Peyer's patch (tissue), 4 donors: ENCODE measurements around the gene FBXW7. TPM values are rescaled to one million over a fixed set of nuclear protein-coding genes. Genes with fewer than 3 reads are reported as not detected.

Source experiments
- DNase-seq, 3 donors: peaks; one replicate each; pipeline ENCODE4 v3.0.0-alpha.2; 2017 to 2019
- H3K27ac ChIP-seq, 4 donors: fragments of 200-600 bp; sonication (generic); one replicate each; pipeline ENCODE4 v1.5.1; 2016 to 2019
- H3K27me3 ChIP-seq, 2 donors: fragments of 200-600 bp; sonication (generic); one replicate each; pipeline ENCODE4 v1.5.1; 2019
- H3K36me3 ChIP-seq, 3 donors: fragments of 200-600 bp; sonication (generic); one replicate each; pipeline ENCODE4 v1.5.1; 2016 to 2019
- H3K4me1 ChIP-seq, 4 donors: fragments of 200-600 bp; sonication (generic); one replicate each; pipeline ENCODE4 v1.5.1; 2016 to 2019
- H3K4me3 ChIP-seq, 4 donors: fragments of 200-600 bp; sonication (generic); 1 replicate in 3 of 4; 2 replicates in 1 of 4; pipeline ENCODE4 v1.5.1; 2016 to 2019; ENCODE audit warnings: mild to moderate bottlenecking in 1 of 4
- H3K9me3 ChIP-seq, 4 donors: fragments of 200-600 bp; sonication (generic); one replicate each; pipeline ENCODE4 v1.5.1; 2016 to 2019; ENCODE audit warnings: mild to moderate bottlenecking in 1 of 4
- CTCF ChIP-seq, 6 experiments: fragments of 450-650 bp in 4 of 6; fragments of 200-600 bp in 2 of 6; sonication (generic) in 1 of 6; IDR thresholded peaks; one replicate each; pipeline ENCODE4 v1.5.1; 2017 to 2019; ENCODE audit warnings: antibody characterized with exemption in 6 of 6, mild to moderate bottlenecking in 3 of 6, moderate library complexity in 1 of 6
- POLR2A ChIP-seq, 2 donors: fragments of 450-650 bp; IDR thresholded peaks; one replicate each; pipeline ENCODE4 v1.5.1; 2017; ENCODE audit warnings: antibody characterized with exemption in 2 of 2, mild to moderate bottlenecking in 2 of 2, moderate library complexity in 2 of 2
- total RNA-seq, 4 donors: library from RNA; depleted of rRNA; stranded (reverse); fragments of >200 nt; gene quantifications; one replicate each; pipeline ENCODE4 v1.1.0, GENCODE V29; 2016

FBXW7 gene
- total RNA-seq, 4 donors from 2014 or later = 33.4 to 120 (median 43.0) TPM

DNA sequence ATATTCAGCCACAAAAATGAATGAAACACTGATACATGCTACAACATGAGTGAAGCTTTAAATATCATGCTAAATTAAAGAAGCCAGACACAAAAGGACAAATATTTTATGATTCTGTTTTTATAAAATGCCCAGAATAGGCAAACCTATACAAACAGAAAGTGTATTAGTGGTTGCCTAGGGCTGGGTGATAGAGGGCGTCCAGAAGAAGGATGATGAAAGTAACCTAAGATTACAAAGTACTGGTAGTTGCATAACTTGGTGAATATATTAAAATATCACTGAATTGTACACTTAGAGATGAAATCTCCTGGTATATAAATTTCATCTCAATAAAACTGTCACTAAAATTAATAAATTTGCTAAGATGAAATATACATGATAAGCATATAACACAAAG, 67.5 kb downstream of the FBXW7 start:
- H3K27ac ChIP-seq = no peak overlapping the region
- no peaks in the 10 kb centered on the region for H3K36me3 ChIP-seq
- no peak overlapping the region for H3K4me3 ChIP-seq
- no peaks in the 10 kb centered on the region for H3K9me3 ChIP-seq
- DNase-seq = no peak
- H3K27me3 ChIP-seq = no peaks in the 10 kb centered on the region
- H3K4me1 ChIP-seq = peaks cover 0 to 10% (median 0%) of the 10 kb centered on the region in 4 donors
- TF ChIP-seq CTCF (IDR thresholded peaks at IDR 0.05) (no peak), POLR2A (IDR thresholded peaks at IDR 0.05) (no peak)

- H3K4me1 ChIP-seq = peaks cover 0 to 10% (median 0%) of the 10 kb centered on the region in 4 donors
- no peaks in the 10 kb centered on the region for H3K36me3 ChIP-seq
- TF ChIP-seq CTCF (IDR thresholded peaks at IDR 0.05) (no peak), POLR2A (IDR thresholded peaks at IDR 0.05) (no peak)
- no peaks in the 10 kb centered on the region for H3K27me3 ChIP-seq
- no peak overlapping the region for H3K4me3 ChIP-seq
- DNase-seq = no peak
- no peak overlapping the region for H3K27ac ChIP-seq
- H3K9me3 ChIP-seq = no peaks in the 10 kb centered on the region
These were observed 68.8 kb downstream of the FBXW7 start for GRCh38 chr4:152467101-152467500.

GRCh38 chr4:152464030-152464823, 71.7 kb downstream of the FBXW7 start:
- Histone ChIP-seq H3K9me3 (no peaks in the 10 kb centered on the region), H3K4me3 (no peak overlapping the region), H3K27ac (peak overlapping the region in 1 of 4 donors; percentile 46), H3K4me1 (peaks cover 0 to 13% (median 0%) of the 10 kb centered on the region in 4 donors), H3K27me3 (no peaks in the 10 kb centered on the region), H3K36me3 (no peaks in the 10 kb centered on the region)
- TF ChIP-seq CTCF (IDR thresholded peaks at IDR 0.05) = no peak
- DNase-seq = no peak

- TF ChIP-seq CTCF (IDR thresholded peaks at IDR 0.05) (no peak), POLR2A (IDR thresholded peaks at IDR 0.05) (no peak)
- Histone ChIP-seq H3K36me3 (no peaks in the 10 kb centered on the region), H3K4me1 (peaks cover 0 to 14% (median under 1%) of the 10 kb centered on the region in 4 donors)
These were observed 72.3 kb downstream of the FBXW7 start for GRCh38 chr4:152463562-152463961.

DNA sequence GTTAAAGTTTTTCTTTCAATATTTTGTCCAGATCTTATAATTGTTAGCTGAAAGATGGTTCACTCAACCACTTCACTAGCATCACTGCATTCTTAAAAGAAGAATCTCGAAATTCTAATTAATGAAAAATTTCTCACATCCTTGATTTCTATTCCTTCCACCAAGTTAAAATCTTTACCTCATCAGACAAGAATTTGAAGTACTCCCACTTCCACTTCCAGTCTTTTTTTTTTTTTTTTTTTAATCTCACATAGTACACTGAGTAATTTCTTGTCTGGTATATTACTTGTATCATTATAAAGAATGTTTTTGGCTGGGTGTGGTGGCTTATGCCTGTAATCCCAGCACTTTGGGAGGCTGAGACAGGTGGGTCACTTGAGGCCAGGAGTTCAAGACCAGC, 73.2 kb downstream of the FBXW7 start:
- Histone ChIP-seq H3K27ac (peak overlapping the region in 1 of 4 donors; percentile 60), H3K36me3 (no peaks in the 10 kb centered on the region), H3K27me3 (no peaks in the 10 kb centered on the region), H3K4me3 (no peak overlapping the region), H3K4me1 (peaks cover 0 to 14% (median 3%) of the 10 kb centered on the region in 4 donors), H3K9me3 (no peaks in the 10 kb centered on the region)
- TF ChIP-seq POLR2A (IDR thresholded peaks at IDR 0.05) (no peak), CTCF (IDR thresholded peaks at IDR 0.05) (no peak)
- no peak for DNase-seq

More at GRCh38 chr4:152463562-152463961, 72.3 kb downstream of the FBXW7 start:
- peak overlapping the region in 1 of 4 donors; percentile 46 for H3K27ac ChIP-seq
- no peak overlapping the region for H3K4me3 ChIP-seq
- H3K27me3 ChIP-seq = no peaks in the 10 kb centered on the region
- no peaks in the 10 kb centered on the region for H3K9me3 ChIP-seq
- no peak for DNase-seq
